ENCODE measurements around the gene DCPS. TPM values are rescaled to one million over a fixed set of nuclear protein-coding genes. Genes with fewer than 3 reads are reported as not detected.
"Not testable (repeated sequence)": the region's sequence is repeated elsewhere in the genome, so short reads cannot be mapped to it uniquely, and the experiment has no call there.

Gene DCPS
- total RNA-seq, 1 donor from 2014 or later: 18.6 TPM

DNA sequence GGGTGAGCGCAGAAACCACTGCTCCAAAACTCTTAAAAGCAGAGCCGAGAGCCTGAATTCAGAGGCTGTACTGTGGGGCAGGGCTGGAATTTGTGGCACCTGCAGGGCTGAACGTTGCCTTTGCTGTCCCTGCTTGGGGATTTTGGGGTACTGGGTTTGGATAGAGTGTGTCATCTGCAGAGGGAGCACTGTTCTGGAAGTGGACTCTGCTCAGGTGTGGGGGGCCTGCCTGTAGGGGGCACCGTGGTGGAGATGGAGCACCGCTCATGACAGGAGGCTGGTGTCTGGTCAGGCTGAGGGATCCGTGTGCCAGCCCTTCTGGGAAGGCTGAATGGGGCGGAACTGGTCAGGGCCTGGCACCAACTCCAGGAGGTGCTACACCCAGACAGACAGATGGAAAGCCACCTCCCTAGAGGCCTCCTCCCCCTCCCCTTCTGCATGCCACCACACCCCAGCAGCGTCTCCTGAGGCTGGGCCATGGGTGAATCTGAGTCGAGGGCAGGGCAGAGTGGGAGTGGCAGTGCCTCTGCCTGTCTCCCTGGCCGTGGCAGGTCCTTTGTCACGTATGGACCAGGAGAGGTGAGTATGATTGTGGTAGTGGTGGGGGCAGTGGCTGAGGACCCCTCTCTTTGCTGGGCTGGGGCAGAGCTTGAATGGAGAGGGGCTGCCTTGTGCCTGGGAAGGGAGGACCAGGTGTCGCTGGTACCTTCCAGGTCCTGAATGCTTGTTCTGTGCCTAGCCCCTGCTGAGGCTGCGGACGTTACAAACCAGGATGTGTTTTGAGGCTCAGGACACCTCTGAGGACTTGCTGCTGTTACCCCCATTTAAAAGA is 63.2 kb downstream of the DCPS start:
- H3K4me1 ChIP-seq: peaks cover 31% of the 10 kb centered on the region
- H3K27me3 ChIP-seq; H3K27ac Mint-ChIP-seq; H3K27ac ChIP-seq; H2AFZ ChIP-seq (replicated peaks); H4K20me1 ChIP-seq (ENCODE audit: low read depth); H3K4me3 Mint-ChIP-seq; H3K36me3 ChIP-seq; H3K27me3 Mint-ChIP-seq (ENCODE audit: insufficient read depth, low read depth); H3K9me3 Mint-ChIP-seq; DNase-seq (ENCODE audit: low spot score); H3K36me3 Mint-ChIP-seq; H3K9ac ChIP-seq; H3K4me3 ChIP-seq; H3K4me2 ChIP-seq; H3K9me3 ChIP-seq (ENCODE audit: low read depth); H3F3A ChIP-seq (ENCODE audit: low read depth): not testable (repeated sequence)
- H3K79me2 ChIP-seq (ENCODE audit: low read depth): peaks cover 27% of the 10 kb centered on the region
- peaks cover 17% of the 10 kb centered on the region for H3K4me1 Mint-ChIP-seq
- TF ChIP-seq, protein P1, sequence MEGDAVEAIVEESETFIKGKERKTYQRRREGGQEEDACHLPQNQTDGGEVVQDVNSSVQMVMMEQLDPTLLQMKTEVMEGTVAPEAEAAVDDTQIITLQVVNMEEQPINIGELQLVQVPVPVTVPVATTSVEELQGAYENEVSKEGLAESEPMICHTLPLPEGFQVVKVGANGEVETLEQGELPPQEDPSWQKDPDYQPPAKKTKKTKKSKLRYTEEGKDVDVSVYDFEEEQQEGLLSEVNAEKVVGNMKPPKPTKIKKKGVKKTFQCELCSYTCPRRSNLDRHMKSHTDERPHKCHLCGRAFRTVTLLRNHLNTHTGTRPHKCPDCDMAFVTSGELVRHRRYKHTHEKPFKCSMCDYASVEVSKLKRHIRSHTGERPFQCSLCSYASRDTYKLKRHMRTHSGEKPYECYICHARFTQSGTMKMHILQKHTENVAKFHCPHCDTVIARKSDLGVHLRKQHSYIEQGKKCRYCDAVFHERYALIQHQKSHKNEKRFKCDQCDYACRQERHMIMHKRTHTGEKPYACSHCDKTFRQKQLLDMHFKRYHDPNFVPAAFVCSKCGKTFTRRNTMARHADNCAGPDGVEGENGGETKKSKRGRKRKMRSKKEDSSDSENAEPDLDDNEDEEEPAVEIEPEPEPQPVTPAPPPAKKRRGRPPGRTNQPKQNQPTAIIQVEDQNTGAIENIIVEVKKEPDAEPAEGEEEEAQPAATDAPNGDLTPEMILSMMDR (IDR thresholded peaks at IDR 0.05): peak; percentile 33

DNA sequence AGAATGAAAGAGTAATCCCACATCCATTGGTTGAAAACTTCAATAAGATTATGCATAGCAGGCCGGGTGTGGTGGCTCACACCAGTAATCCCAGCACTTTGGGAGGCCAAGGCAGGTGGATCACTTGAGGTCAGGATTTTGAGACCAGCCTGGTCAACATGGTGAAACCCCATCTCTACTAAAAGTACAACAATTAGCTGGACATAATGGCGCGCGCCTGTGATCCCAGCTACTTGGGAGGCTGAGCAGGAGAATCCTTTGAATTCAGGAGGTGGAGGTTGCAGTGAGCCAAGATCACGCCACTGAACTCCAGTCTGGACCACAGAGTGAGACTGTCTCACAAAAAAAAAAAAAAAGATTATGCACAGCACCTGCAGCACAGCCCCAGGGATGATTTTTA is 63.9 kb downstream of the DCPS start:
- not testable (repeated sequence) for H3K36me3 Mint-ChIP-seq; H3K27me3 Mint-ChIP-seq (ENCODE audit: insufficient read depth, low read depth); H3K27ac ChIP-seq; DNase-seq (ENCODE audit: low spot score); H3K9me3 Mint-ChIP-seq; H3K36me3 ChIP-seq; H2AFZ ChIP-seq (replicated peaks); H3K27me3 ChIP-seq; H3K9me3 ChIP-seq (ENCODE audit: low read depth); H3K4me2 ChIP-seq; H4K20me1 ChIP-seq (ENCODE audit: low read depth); H3K4me3 ChIP-seq; H3F3A ChIP-seq (ENCODE audit: low read depth); H3K9ac ChIP-seq; H3K4me3 Mint-ChIP-seq; H3K27ac Mint-ChIP-seq
- Histone ChIP-seq H3K4me1 (peaks cover 28% of the 10 kb centered on the region), H3K79me2 (ENCODE audit: low read depth) (peaks cover 32% of the 10 kb centered on the region)
- peaks cover 14% of the 10 kb centered on the region for H3K4me1 Mint-ChIP-seq

DNA sequence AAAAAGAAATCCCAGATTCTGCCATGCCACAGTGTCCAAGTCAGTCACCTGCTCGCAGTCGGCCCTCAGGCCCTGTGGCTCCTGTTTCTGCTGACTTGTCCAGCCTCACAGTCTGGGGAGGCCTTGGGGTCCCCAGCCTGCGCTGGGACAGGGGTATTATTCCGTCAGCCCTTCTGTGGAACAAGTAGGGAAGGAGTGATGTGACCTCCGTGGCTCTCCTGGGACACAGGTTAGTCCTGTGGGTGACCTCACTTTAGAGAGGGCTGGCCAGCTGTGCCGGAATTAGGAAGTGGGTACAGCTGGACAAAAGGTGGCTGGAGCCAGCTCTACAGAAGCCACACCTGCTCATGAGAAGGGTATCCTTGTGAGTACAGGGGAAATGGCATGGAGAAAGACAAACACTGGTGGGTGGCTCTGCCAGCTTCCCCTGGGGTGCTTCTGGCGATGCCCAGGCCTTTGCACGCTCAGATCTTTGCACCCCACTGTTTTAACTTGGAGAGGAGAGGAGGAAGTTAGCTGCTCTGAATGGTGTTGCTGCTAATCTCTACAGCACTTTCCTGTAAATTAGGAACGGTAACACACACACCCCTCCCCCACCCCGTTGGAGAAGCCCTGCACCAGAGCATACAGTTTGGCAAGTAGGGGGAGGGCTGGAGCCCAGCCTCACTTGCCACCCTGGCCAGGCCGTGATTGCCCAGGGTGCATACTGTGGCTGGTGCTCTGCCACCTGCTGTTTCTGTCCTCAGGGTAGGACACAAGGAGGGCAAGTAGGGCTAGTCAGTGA is 64.7 kb downstream of the DCPS start:
- Histone ChIP-seq H3K4me1 (peaks cover 21% of the 10 kb centered on the region), H3K79me2 (ENCODE audit: low read depth) (peaks cover 34% of the 10 kb centered on the region), H3K4me2 (peak overlapping the region; percentile 47), H3K27ac (peak overlapping the region; percentile 81)
- not testable (repeated sequence) for DNase-seq (ENCODE audit: low spot score); H3K36me3 Mint-ChIP-seq; H4K20me1 ChIP-seq (ENCODE audit: low read depth); H3K36me3 ChIP-seq; H3K4me3 ChIP-seq; H3K27me3 ChIP-seq; H3K27me3 Mint-ChIP-seq (ENCODE audit: insufficient read depth, low read depth); H3K9me3 ChIP-seq (ENCODE audit: low read depth); H3K9me3 Mint-ChIP-seq; H2AFZ ChIP-seq (replicated peaks); H3F3A ChIP-seq (ENCODE audit: low read depth); H3K9ac ChIP-seq; H3K4me3 Mint-ChIP-seq; H3K27ac Mint-ChIP-seq
- H3K4me1 Mint-ChIP-seq: peaks cover 15% of the 10 kb centered on the region

DNA sequence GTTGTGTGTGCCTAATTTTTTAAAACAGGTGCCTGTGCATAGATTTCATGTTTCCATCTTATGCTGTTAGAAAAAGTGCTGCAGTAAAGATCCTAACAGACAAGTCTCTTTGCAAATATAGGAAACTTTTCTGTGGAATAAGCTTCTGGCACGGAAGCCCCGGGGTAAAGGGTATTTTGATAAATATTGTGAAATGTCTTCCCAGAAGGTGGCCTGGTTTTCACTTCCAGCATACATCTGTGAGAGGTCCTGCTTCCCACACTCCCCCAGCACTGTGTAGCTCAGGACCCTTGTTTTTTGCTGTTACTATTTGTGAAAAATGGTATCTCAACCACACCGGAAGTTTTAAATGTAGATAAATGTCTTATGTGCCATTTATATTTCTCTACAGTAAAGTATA is 66.2 kb downstream of the DCPS start:
- no peaks in the 10 kb centered on the region for H3K27me3 ChIP-seq
- H3K27ac ChIP-seq: no peak overlapping the region
- Mint-ChIP-seq H3K27me3 (ENCODE audit: insufficient read depth, low read depth) (no peaks in the 10 kb centered on the region), H3K4me1 (peaks cover 17% of the 10 kb centered on the region), H3K27ac (no peak overlapping the region), H3K9me3 (no peaks in the 10 kb centered on the region), H3K4me3 (no peak overlapping the region), H3K36me3 (peaks cover 5% of the 10 kb centered on the region)
- H3K4me3 ChIP-seq: no peak overlapping the region
- no peak overlapping the region for H3K4me2 ChIP-seq
- H4K20me1 ChIP-seq (ENCODE audit: low read depth): peaks cover 3% of the 10 kb centered on the region
- H2AFZ ChIP-seq (replicated peaks): no peak overlapping the region
- no peak overlapping the region for H3K9ac ChIP-seq
- H3F3A ChIP-seq (ENCODE audit: low read depth): no peaks in the 10 kb centered on the region
- no peak for DNase-seq (ENCODE audit: low spot score)
- TF ChIP-seq EZH2phosphoT487 (IDR thresholded peaks at IDR 0.05): no peak
- H3K9me3 ChIP-seq (ENCODE audit: low read depth): no peaks in the 10 kb centered on the region
- H3K4me1 ChIP-seq: peaks cover 17% of the 10 kb centered on the region
- H3K36me3 ChIP-seq: no peaks in the 10 kb centered on the region
- peaks cover 34% of the 10 kb centered on the region for H3K79me2 ChIP-seq (ENCODE audit: low read depth)
